HG02642 (cell line): Measurements from ENCODE around the gene HIVEP1.

ENCODE experiments used
- ATAC-seq: cut with Tn5 transposase; IDR thresholded peaks from one replicate; pipeline ENCODE4 v1.9.1; 2021; ENCODE audit warnings: mild to moderate bottlenecking; ENCODE audit not compliant: unreplicated experiment, poor library complexity

Gene HIVEP1

GRCh38 chr6:12014027-12014872 lies 2.1 kb downstream of the HIVEP1 start:
- no peak for ATAC-seq

DNA sequence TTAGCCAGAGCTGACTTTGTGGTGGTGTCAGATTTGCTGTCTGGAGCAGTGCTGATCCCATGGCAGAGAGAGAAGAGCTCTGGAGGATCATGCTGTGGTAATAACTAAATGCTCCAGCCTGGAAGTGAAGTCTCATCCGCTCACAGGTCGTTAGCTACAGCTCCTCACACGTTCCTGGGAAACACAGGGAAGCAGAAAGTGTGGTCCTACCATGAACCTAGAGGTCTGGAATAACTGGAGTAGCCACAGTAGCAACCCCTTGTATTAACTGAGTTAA lies 2.7 kb downstream of the HIVEP1 start:
- no peak for ATAC-seq

DNA sequence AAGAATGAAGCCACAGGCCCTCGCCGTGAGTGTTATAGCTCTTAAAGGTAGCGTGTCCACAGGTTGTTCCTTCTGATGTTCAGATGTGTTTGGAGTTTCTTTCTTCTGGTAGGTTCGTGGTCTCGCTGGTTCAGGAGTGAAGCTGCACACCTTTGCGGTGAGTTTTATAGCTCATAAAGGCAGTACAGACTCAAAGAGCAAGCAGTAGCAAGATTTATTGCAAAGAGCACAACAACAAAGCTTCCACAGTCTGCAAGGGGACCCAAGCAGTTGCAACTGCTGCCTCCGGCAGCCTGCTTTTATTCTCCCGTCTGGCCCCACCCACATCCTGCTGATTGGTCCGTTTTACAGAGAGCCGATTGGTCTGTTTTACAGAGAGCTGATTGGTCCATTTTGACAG lies 5.2 kb downstream of the HIVEP1 start:
- no peak for ATAC-seq

DNA sequence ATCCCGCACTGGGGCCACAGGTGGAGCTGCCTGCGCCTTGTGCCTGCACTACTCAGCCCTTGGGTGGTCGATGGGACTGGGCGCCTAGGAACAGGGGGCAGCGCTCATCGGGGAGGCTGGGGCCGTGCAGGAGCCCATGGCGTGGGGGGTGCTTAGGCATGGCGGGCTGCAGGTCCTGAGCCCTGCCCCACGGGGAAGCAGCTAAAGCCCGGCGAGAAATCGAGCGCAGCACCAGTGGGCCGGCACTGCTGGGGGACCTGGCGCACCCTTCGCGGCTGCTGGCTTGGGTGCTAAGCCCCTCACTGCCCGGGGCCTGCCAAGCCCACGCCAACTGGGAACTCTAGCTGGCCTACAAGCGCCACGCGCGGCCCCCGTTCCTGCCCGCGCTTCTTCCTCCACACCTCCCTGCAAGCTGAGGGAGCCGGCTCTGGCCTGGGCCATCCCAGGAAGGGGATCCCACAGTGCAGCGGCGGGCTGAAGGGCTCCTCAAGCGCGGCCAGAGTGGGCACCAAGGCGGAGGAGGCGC lies 5.8 kb downstream of the HIVEP1 start:
- no peak for ATAC-seq

DNA sequence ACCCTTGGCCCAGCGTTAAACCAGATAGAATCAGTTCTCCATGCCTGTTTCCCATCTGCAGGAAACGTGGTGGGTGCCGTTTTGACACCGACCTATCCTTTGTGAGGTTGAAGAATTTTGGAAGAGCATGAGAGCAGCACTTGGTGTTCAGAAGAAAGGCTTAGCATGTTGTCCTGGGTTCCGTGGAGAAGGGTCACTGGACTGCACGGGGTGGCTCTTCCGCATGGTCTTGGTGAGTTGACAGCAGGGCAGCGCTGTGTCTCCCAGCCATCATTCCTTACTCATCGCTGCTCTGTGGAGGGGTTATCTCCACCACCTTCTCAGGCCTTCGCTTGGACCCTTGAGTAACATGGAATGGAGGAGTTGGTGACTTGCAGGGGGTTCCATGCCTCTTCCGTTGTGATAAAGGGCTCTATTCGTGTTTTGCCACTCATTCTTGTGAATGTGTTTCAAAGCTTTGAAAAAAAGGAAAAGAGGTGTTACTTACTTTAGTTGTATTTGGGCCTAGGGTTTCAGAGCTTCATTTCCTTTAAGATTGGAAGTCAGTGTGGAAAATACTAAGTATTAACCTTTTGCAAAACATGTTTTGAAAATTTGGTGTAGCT lies 8.2 kb downstream of the HIVEP1 start:
- ATAC-seq: no peak

GRCh38 chr6:12022481-12022880 lies 10.4 kb downstream of the HIVEP1 start:
- ATAC-seq: no peak

DNA sequence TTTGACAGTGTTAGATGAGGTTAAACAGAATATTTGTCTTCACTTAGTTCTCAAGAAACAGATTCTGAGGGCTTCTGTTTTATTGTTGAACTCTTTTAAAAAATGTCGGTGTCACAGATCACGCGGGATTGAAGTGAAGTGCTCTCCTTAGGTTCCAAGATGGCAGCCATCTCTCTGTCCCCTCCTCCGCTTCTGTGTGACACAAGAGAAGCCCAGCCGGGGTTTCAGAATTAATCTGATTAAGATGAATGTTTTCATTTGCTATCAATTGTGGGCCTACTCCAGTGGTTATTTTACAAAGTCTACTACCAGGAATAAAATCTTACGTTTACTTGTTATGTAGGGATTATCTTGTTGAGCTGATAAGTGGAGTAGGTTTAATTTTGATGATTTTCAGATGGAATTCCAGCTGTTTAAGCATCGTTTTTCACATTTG lies 10.9 kb downstream of the HIVEP1 start:
- no peak for ATAC-seq

- ATAC-seq: no peak
Observed at GRCh38 chr6:12024216-12024615, 12.1 kb downstream of the HIVEP1 start.

- ATAC-seq: no peak
Observed at GRCh38 chr6:12024699-12025434, 12.8 kb downstream of the HIVEP1 start.

DNA sequence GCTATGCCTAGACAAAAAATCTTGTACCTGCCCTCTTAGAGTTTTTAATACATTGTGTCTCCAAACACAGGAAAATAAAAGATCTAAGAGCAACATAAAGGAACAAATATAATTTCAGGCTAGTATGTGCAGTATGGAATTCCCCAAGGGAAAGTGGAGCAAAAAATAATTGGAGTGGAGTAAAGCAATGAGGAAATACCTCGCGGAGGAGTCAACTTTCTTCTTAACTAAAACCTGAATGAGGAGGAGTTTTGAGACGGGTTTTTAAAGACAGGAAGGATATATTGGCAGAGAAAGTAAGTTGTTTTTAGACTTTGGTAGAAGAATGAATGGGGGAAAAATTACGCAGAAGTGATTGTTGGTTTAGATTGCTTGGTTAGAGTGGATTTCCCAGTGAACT lies 14.0 kb downstream of the HIVEP1 start:
- ATAC-seq: no peak

DNA sequence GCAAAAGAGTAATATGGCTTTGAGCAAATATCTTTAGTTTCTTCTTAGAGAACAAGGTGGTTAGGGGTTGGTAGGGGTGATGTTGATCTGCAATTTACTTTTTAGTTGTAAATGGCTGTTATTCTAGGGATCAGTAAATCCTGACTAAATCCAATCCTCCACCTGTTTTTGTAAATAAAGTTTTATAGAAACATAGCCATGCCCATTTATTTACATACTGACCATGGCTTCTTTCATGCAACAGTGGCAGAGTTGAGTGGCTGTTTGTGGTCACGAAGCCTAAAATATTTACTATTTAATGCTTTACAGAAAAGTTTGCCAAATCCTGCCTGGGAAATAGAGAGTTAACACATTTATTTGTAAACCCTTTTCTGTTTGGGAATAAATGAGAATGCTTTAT lies 14.7 kb downstream of the HIVEP1 start:
- ATAC-seq: no peak

DNA sequence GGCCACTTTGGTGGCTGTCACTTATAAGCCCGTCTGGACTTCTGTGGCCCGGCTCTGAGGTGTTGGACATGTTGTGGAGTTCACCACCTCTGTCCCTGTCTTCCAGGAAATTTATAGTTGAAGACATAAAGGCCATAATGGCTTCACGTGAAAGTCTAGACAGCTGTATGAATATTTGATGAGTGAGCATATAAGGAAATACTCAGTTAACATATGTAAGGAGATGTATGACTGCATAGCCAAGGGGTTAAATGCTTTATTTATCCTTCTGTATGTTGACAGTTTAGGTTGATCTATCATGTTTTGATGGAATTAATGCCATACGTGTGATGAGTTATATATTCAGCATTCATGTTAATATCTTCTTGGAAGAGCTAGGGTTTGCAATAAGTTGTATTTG lies 16.1 kb downstream of the HIVEP1 start:
- ATAC-seq: no peak

DNA sequence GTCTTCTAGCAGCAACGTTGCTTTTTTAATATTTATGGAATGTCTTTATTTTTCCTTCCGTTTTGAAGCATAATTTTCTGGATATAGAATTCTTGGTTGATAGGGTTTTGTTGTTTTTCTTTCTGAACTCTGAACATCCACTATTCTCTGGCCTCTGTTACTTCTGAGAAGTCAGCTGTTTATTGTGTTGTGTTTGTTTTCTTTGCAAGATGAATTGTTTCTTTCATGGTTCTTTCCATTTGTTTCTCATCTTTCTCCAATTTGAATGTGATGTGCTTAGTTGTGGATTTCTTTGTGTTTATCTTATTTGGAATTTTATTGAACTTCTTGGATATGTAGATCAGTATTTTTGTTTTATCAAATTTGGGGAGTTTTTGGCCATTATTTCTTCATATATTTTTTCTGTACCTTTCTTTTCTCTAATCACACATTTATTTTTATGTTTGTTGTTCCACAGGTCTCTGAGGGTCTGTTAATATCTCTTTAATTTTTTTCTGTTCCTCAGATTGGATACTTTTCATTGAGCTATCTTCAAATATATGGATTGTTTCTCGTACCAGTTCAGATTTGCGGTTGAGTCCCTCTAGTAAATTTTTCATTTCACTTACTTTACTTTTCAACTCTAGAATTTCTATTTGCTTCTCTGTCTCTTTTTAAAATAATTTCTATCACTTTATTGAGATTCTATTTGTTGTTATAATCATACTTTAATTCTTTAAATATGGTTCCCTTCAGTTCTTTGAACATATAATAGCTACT lies 18.0 kb downstream of the HIVEP1 start:
- ATAC-seq: no peak

DNA sequence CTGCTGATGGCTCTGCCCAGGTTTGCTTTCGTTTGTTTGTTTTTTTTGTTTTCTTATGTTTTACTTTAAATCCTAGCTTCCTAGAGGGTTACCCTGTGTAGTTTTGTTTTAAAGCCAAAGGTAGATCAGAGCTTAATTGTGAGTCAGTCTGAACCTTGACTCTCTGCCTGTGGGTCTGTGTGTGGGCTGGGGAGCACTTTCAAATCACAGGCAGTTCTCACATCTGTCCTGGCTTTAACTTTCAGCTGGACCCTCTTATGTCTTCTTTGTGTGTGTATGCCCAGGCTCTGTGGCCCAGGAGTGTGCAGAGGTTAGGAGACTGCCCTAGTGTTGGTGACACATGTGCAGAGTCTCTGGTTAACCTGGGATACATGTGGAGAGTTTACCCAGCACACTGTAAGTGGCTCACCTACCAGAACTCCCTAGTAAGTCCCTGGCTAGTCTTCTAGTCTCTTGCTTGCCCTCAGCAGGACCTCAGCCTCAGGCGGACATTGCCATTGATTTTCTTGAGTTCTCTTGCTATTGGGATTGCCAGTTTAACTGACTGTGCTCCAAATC lies 19.0 kb downstream of the HIVEP1 start:
- peak; percentile 53 for ATAC-seq

DNA sequence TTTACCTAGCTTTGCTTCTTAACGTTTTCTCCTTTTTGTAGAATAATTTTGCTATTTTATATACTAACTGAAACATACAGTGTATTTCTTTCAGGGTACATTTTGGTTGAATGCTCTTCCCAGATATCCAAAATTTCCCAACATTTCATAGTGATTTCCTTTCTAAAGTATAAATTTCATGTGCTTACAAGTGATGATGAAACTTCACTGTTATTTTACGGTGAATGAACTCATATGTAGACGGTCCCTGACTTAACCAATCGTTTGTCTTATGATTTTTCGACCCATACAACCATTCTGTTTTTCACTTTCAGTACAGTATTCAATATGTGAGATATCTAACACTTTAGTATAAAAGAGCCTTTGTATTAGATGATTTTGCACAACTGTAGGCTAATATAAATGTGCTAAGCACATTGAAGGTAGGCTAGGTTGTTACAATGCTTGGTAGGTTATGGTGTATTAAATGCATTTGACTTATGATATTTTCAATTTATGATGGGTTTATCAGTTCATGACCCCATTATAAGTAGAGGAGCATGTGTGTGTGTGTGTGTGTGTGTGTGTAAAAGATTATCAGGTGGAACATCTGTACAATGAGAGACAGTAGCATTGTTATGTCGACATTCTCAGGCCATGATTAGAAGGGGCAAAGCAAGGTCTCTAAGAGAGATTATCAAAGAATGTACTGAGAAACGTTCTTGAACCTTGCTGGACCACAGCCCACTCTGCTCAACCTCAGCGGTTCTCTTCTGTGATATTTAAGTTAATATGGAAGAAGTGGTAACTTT lies 20.9 kb downstream of the HIVEP1 start:
- ATAC-seq: no peak

- ATAC-seq: no peak
Observed at GRCh38 chr6:12033770-12034169, 21.7 kb downstream of the HIVEP1 start.

DNA sequence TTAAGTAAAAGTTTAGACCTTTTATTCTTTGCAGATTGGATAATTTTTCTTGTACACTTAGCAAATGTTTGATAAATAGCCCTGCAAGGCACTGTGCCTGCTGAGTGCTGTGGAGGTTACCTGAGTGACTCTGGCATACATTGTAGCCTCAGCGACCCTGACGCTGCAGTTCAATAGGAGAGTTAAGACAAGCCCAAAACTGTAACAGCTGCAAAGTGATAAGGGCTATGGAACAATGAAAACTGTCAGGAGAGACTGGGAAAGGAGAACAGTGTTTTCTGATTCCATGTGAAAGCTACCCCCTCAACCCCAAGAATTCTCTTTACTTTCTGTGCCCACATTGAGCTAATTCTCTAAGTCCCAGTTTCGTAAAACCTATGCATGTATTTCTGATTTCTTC lies 22.2 kb downstream of the HIVEP1 start:
- ATAC-seq: no peak

GRCh38 chr6:12034837-12035236 lies 22.7 kb downstream of the HIVEP1 start:
- ATAC-seq: no peak

DNA sequence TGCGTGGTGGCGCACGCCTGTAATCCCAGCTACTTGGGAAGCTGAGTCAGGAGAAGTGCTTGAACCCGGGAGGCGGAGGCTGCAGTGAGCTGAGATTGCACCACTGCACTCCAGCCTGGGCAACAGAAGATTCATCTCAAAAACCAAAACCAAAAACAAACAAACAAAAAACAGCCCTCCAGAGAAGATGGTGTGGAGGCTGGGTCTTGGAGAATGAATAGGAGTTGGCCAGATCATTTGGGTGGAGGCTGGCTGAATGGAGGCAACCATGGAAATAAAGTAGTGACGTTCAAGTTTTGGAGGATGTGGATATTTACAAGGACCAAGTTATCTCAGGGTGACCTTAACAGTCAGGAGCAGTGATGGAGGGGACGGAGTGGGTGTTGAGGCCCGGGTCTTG lies 24.7 kb downstream of the HIVEP1 start:
- ATAC-seq: no peak

DNA sequence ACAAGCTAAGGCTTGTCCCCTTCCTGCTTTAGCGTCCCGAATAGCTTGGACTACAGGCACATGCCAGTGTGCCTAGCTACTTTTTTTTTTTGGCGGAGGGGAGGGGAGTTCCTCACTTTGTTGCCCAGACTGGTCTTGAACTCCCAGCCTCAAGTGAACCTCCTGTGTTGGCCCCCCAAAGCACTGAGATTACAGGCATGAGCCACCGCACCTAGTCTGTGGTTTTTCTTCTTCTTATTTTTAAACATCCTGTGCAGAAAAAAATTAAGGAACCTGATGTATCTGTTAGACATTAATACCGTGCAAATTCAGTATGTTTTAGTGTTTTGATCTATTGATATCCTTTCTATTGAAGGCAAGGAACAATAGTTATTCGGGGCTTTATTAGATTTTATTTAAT lies 25.7 kb downstream of the HIVEP1 start:
- no peak for ATAC-seq
